ENCODE data around the gene PTPRD. TPM values are rescaled to one million over a fixed set of nuclear protein-coding genes. Genes with fewer than 3 reads are reported as not detected.

The PTPRD gene
- total RNA-seq, 2 experiments from 2014 or later = 0.03 TPM; not detected in 1

GRCh38 chr9:8637626-8638025 is 1975.2 kb downstream of the PTPRD start:
- Histone ChIP-seq H3K79me2 (ENCODE audit: insufficient read depth, low read depth, low read length) (no peaks in the 10 kb centered on the region), H3K9me2 (ENCODE audit: insufficient read depth, low read length) (no peaks in the 10 kb centered on the region), H3K4me1 (ENCODE audit: insufficient read depth, low read length, poor library complexity, severe bottlenecking) (no peaks in the 10 kb centered on the region), H4K20me1 (ENCODE audit: insufficient read depth, low read length) (no peaks in the 10 kb centered on the region), H3K27ac (ENCODE audit: low read depth, low read length, poor library complexity, severe bottlenecking) (no peak overlapping the region), H3K36me3 (ENCODE audit: insufficient read depth, low read length) (no peaks in the 10 kb centered on the region), H2AFZ (ENCODE audit: low read length) (no peak overlapping the region), H3K9me3 (ENCODE audit: low read length) (no peaks in the 10 kb centered on the region), H3K4me2 (ENCODE audit: low read length) (no peak overlapping the region), H3K4me3 (ENCODE audit: low read depth, low read length, poor library complexity, severe bottlenecking) (no peak overlapping the region)
- ChIA-PET POLR2A (interaction anchor here (0.6 to 1.2 kb wide), 4 partner anchors 9 to 153 kb away, joined by 3 to 4 read pairs (median 3); no protein-coding TSS in a partner anchor), CTCF (ENCODE audit: unreplicated experiment) (no interaction called here)
- intact Hi-C loops (cut with micrococcal nuclease; ENCODE audit: unreplicated experiment) = no loop called here
- no TSS peak for BruUV-seq (replicated peaks)
- no peak for DNase-seq (ENCODE audit: low spot score)
- TF ChIP-seq EZH2phosphoT487 (IDR thresholded peaks at IDR 0.05; ENCODE audit: borderline replicate concordance, low read depth, low read length) (no peak), CTCF (conservative IDR thresholded peaks at IDR 0.05; ENCODE audit: low read length) (no peak)

GRCh38 chr9:8633784-8634183 is 1979.0 kb downstream of the PTPRD start:
- Histone ChIP-seq H3K36me3 (ENCODE audit: insufficient read depth, low read length) (no peaks in the 10 kb centered on the region), H2AFZ (ENCODE audit: low read length) (no peak overlapping the region), H3K9me2 (ENCODE audit: insufficient read depth, low read length) (no peaks in the 10 kb centered on the region), H3K9me3 (ENCODE audit: low read length) (no peaks in the 10 kb centered on the region), H3K27ac (ENCODE audit: low read depth, low read length, poor library complexity, severe bottlenecking) (no peak overlapping the region), H3K4me1 (ENCODE audit: insufficient read depth, low read length, poor library complexity, severe bottlenecking) (no peaks in the 10 kb centered on the region), H3K79me2 (ENCODE audit: insufficient read depth, low read depth, low read length) (no peaks in the 10 kb centered on the region), H3K4me3 (ENCODE audit: low read depth, low read length, poor library complexity, severe bottlenecking) (no peak overlapping the region), H3K4me2 (ENCODE audit: low read length) (no peak overlapping the region), H4K20me1 (ENCODE audit: insufficient read depth, low read length) (no peaks in the 10 kb centered on the region)
- intact Hi-C loops (cut with micrococcal nuclease; ENCODE audit: unreplicated experiment) = no loop called here
- CTCF ChIA-PET (ENCODE audit: unreplicated experiment) = no interaction called here
- TF ChIP-seq CTCF (conservative IDR thresholded peaks at IDR 0.05; ENCODE audit: low read length) (no peak), EZH2phosphoT487 (IDR thresholded peaks at IDR 0.05; ENCODE audit: borderline replicate concordance, low read depth, low read length) (no peak)
- BruUV-seq (replicated peaks) = no TSS peak
- DNase-seq (ENCODE audit: low spot score) = no peak
- POLR2A ChIA-PET = interaction anchor here (0.7 to 1.5 kb wide), 4 partner anchors 9 to 31 kb away, joined by 3 to 4 read pairs (median 4); no protein-coding TSS in a partner anchor

GRCh38 chr9:8632493-8632892 is 1980.3 kb downstream of the PTPRD start:
- Histone ChIP-seq H3K9me3 (ENCODE audit: low read length) (no peaks in the 10 kb centered on the region), H3K9me2 (ENCODE audit: insufficient read depth, low read length) (no peaks in the 10 kb centered on the region), H3K4me1 (ENCODE audit: insufficient read depth, low read length, poor library complexity, severe bottlenecking) (no peaks in the 10 kb centered on the region), H3K36me3 (ENCODE audit: insufficient read depth, low read length) (no peaks in the 10 kb centered on the region), H3K4me2 (ENCODE audit: low read length) (no peak overlapping the region), H3K27ac (ENCODE audit: low read depth, low read length, poor library complexity, severe bottlenecking) (no peak overlapping the region), H3K4me3 (ENCODE audit: low read depth, low read length, poor library complexity, severe bottlenecking) (no peak overlapping the region), H4K20me1 (ENCODE audit: insufficient read depth, low read length) (no peaks in the 10 kb centered on the region), H3K79me2 (ENCODE audit: insufficient read depth, low read depth, low read length) (no peaks in the 10 kb centered on the region), H2AFZ (ENCODE audit: low read length) (no peak overlapping the region)
- CTCF ChIA-PET (ENCODE audit: unreplicated experiment) = no interaction called here
- DNase-seq (ENCODE audit: low spot score) = no peak
- POLR2A ChIA-PET = interaction anchor here (0.6 kb wide), 1 partner anchor 352 kb away, joined by 3 read pairs; no protein-coding TSS in a partner anchor
- intact Hi-C loops (cut with micrococcal nuclease; ENCODE audit: unreplicated experiment) = no loop called here
- no TSS peak for BruUV-seq (replicated peaks)
- TF ChIP-seq EZH2phosphoT487 (IDR thresholded peaks at IDR 0.05; ENCODE audit: borderline replicate concordance, low read depth, low read length) = no peak
- no peak for TF ChIP-seq CTCF (conservative IDR thresholded peaks at IDR 0.05; ENCODE audit: low read length)

Measured in OCI-LY7 (cell line).